GM12864 (cell line): ENCODE data around the gene DEDD.

Experiments
- DNase-seq: peaks from one replicate; pipeline ENCODE4 v3.0.0-alpha.2; 2011; ENCODE audit warnings: low read depth
- H3K4me3 ChIP-seq: 2 replicates; pipeline ENCODE4 v1.5.1; 2011; ENCODE audit warnings: mild to moderate bottlenecking, low read depth, low read length, control low read depth
- CTCF ChIP-seq: IDR thresholded peaks from 2 replicates; pipeline ENCODE4 v1.5.1; 2011; ENCODE audit warnings: low read depth, mild to moderate bottlenecking, moderate library complexity, low read length, control low read depth, inconsistent platforms; ENCODE audit errors: missing control alignments

DEDD gene

GRCh38 chr1:161162806-161163205, 30.3 kb upstream of the DEDD start:
- no peak for TF ChIP-seq CTCF
- H3K4me3 ChIP-seq = no peak overlapping the region
- no peak for DNase-seq

GRCh38 chr1:161162052-161162451, 29.6 kb upstream of the DEDD start:
- no peak for DNase-seq
- no peak overlapping the region for H3K4me3 ChIP-seq
- no peak for TF ChIP-seq CTCF

GRCh38 chr1:161161652-161162051, 29.2 kb upstream of the DEDD start:
- no peak for DNase-seq
- TF ChIP-seq CTCF = no peak

GRCh38 chr1:161160671-161161145, 28.2 kb upstream of the DEDD start:
- TF ChIP-seq CTCF = no peak
- DNase-seq = no peak
- H3K4me3 ChIP-seq = no peak overlapping the region

More at GRCh38 chr1:161161652-161162051, 29.2 kb upstream of the DEDD start:
- H3K4me3 ChIP-seq = no peak overlapping the region

- DNase-seq = no peak
- TF ChIP-seq CTCF = no peak
Measured at GRCh38 chr1:161159913-161160243, 27.4 kb upstream of the DEDD start.

GRCh38 chr1:161159087-161159912, 26.8 kb upstream of the DEDD start, which contains the start of gene USP21:
Gene USP21 (plus strand): TSS chr1:161159500. CDS start chr1:161160641, 1,141 bp downstream.
- peak; percentile 49 for TF ChIP-seq CTCF
- peak within 1 kb of the TSS; percentile 65 for H3K4me3 ChIP-seq
- no peak for DNase-seq

More at GRCh38 chr1:161159913-161160243, 27.4 kb upstream of the DEDD start:
- H3K4me3 ChIP-seq = peak overlapping the region; percentile 65
